Measurements from ENCODE around the gene PTGS1.
A peak's percentile ranks its signal among the peaks of the same experiment; 100 is the strongest.

Gene PTGS1

GRCh38 chr9:122346478-122347347 lies 24.1 kb upstream of the PTGS1 start:
- H3K4me3 ChIP-seq (replicated peaks; ENCODE audit: low read depth, low read length): peak overlapping the region; percentile 41
- no peak for DNase-seq (ENCODE audit: extremely low read depth, low read depth)
- no peak for TF ChIP-seq CTCF (IDR thresholded peaks at IDR 0.05; ENCODE audit: low read depth, low read length, missing control alignments)

- no peak for TF ChIP-seq CTCF (IDR thresholded peaks at IDR 0.05; ENCODE audit: low read depth, low read length, missing control alignments)
- no peak for DNase-seq (ENCODE audit: extremely low read depth, low read depth)
- peak overlapping the region; percentile 41 for H3K4me3 ChIP-seq (replicated peaks; ENCODE audit: low read depth, low read length)
Observed at GRCh38 chr9:122347348-122348287, 23.2 kb upstream of the PTGS1 start.

- TF ChIP-seq CTCF (IDR thresholded peaks at IDR 0.05; ENCODE audit: low read depth, low read length, missing control alignments): no peak
- no peak overlapping the region for H3K4me3 ChIP-seq (replicated peaks; ENCODE audit: low read depth, low read length)
- no peak for DNase-seq (ENCODE audit: extremely low read depth, low read depth)
Observed at GRCh38 chr9:122348288-122348777, 22.5 kb upstream of the PTGS1 start.

GRCh38 chr9:122348791-122349190 lies 22.0 kb upstream of the PTGS1 start:
- DNase-seq (ENCODE audit: extremely low read depth, low read depth): no peak
- TF ChIP-seq CTCF (IDR thresholded peaks at IDR 0.05; ENCODE audit: low read depth, low read length, missing control alignments): no peak
- no peak overlapping the region for H3K4me3 ChIP-seq (replicated peaks; ENCODE audit: low read depth, low read length)

- H3K4me3 ChIP-seq (replicated peaks; ENCODE audit: low read depth, low read length): no peak overlapping the region
- TF ChIP-seq CTCF (IDR thresholded peaks at IDR 0.05; ENCODE audit: low read depth, low read length, missing control alignments): no peak
- no peak for DNase-seq (ENCODE audit: extremely low read depth, low read depth)
Observed at GRCh38 chr9:122349201-122349600, 21.6 kb upstream of the PTGS1 start.

GRCh38 chr9:122350577-122351355 lies 20.1 kb upstream of the PTGS1 start:
- no peak for DNase-seq (ENCODE audit: extremely low read depth, low read depth)
- no peak overlapping the region for H3K4me3 ChIP-seq (replicated peaks; ENCODE audit: low read depth, low read length)
- peak; percentile 96 for TF ChIP-seq CTCF (IDR thresholded peaks at IDR 0.05; ENCODE audit: low read depth, low read length, missing control alignments)

Measured in HFF-Myc (cell line).